GM18867 (cell line): ENCODE results near the gene BTBD9.

Source experiments
- ATAC-seq: cut with Tn5 transposase; IDR thresholded peaks from one replicate; pipeline ENCODE4 v1.9.1; 2021; ENCODE audit warnings: mild to moderate bottlenecking, moderate library complexity; ENCODE audit not compliant: unreplicated experiment

Gene BTBD9

DNA sequence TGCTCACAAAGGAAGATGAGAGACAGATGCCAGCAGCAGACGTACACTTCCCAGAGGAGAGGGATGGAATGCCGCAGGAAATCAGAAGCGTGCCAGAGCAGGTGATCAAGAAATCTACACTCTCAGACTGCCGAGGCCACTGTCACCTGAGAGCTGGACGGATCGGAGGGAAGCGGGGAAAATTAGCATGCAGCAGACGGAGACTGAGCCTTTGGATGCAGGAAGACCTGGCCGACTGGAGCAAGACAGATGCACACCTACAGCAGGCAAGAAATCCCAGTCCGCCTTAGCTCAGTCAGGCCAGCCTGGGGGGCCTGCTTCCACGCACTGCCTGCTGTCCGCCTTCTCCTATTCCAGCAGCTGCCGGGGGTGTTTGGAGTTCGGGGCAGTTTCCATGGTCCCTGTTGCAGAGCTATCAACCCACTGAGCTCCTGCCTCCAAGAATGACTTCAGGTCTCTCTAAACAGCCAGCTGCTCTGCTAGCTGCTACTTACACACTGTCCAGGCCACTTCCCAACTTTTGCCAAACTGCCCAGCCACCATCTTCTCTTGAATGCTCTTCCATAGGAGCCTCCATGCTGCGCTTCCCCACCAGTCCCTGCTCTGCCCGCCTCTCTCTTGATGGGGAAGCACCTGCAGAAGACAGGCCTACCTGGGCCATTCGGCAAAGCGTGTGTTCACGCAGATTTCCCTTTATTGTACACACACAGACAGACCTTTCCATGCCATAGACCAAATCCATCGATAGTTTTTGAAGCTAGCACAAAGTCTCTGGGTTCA, 451.7 kb downstream of the BTBD9 start:
- no peak for ATAC-seq

DNA sequence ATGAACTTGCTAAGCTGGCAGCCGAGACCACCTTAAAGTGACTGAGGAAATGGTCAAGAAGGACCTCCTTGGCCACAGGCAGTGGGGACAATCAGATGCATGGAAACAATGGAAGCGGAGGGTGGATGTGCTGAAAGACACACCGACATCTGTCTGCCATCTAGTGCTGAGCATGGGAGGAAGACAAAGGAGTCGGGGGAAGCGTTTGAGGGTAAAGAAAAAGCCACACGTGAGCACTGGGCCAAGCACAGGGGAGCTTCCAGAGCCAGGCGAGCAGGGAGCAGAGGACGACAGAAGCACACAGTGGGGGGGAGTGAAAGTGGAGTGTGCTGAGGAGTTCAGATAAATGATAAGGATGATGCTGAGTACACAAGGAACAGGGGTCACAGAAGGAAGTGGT, 452.4 kb downstream of the BTBD9 start:
- no peak for ATAC-seq

DNA sequence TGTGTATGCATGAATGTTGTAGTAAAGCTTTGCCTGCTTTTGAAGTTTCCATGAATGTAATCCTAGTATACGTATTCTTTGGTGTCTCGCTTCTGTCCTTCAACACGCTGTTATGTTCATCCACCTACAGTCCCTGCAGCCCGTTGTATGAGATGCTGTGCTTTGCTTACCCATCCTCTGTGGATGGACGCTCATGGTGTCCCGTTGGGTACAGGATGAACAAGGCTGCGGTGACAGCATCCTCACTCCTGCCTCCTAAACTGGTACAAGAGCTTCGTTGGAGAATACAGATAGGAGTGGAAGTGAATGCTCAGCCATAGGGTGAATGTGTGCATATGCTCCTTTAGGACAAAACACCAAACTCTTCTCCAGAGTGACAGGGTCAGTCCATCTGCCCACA, 454.0 kb downstream of the BTBD9 start:
- ATAC-seq, result no peak

DNA sequence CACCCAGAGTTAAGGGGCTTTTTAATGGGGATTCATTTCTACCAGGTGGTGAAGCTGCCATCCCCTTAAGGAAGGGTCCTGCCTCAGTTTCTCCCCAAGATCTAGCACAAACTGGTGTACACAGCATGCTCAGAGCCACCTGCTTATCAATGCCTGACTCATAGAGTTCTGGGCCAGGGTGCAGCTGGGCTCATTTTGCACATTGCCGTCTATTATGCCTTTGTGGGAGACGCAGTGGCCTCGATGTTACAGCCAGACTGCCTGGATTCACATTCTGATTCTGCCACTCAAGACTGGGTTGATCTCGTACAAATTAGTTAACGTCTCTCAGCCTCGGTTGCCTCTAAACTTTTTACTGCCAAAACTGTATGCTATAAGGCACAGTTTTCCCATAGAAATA, 454.5 kb downstream of the BTBD9 start:
- ATAC-seq, result no peak

DNA sequence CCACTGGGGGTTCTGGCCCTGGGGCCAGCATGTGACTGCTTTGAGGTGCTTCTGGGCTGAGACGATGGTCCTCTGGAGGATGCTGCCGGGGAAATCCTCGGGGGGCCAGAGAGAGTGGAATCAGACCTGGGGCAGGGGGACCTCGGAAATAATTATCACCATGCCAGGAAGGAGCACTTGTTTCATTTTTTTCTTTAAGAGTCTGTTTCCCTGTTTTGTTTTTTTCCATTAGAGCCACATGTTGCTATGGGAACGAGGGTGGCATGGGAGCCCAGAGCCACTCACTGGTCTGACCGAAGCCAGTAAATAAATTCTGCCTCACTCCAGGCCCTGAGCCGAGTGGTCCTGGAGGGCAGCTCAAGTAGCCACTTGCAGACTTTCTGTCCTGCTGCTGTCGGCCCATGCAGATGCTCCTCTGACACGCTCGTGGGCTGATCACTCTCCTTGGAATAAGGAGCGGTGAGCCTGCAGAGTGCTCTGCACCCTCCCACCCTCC, 455.1 kb downstream of the BTBD9 start:
- ATAC-seq, result no peak

DNA sequence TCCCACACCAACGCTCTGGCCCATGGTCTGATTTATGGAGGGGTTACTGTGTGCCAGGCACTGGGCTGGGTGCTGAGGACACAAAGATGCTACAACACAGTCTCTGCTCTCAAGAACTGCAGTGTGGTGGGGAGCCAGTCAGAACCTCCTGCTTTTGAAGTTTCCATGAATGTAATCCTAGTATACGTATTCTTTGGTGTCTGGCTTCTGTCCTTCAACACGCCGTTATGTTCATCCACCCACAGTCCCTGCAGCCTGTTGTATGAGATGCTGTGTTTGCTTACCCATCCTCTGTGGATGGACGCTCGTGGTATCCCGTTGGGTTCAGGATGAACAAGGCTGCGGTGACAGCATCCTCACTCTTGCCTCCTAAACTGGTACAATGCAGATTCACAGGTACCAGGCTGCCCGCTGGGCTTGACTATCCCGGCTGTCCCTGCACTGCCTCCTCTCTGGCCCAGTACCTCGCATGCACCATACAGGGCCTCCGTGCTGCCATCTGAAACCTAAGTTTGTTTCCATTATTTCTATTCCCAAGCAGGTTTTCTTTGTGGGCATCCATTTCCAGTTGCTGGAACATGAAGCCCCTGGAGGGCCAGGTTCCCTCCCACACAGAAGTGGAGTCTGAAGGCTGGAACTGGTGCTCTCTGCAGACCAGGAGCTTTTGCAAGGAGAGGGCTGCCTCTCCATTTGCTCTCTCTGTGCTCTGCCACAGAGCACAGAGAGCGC, 455.7 kb downstream of the BTBD9 start:
- no peak for ATAC-seq

DNA sequence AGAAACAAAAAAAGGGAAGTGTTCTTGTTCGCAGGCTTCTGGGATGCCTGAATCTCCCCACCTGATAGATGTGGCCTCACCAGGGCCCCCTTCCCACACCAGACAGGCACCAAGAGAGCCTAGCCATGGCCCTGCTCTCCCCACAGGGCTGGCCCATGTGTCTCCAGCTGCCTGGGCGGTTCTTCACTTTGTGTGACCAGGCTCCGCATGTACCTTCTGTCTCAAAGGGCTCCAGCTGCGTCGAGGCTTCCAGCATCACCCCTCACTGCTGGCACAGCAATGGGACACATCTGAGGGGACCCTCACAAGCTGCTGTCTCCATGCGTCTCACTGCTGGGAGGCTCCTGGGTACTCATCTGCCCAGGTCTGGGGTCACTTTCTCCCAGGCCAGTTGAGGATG, 457.3 kb downstream of the BTBD9 start:
- no peak for ATAC-seq

DNA sequence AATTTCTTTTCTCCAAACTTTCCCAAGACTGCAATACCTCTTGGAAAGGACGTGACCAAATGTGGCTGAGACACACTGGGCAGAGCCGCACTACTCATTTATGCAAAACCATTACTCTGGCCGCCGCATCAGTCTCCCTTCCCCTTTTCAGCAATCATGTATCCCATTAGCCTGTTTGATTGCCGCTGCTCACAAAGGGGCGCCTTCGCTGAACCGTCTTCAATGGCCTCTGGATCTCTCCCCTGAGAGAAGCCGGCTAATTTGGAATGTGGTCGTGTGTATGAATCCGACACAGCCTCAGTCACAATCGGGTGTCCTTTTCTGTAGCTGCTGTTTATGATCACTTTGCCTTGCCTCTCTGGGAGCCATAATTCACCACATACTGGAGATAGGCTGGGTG, 459.1 kb downstream of the BTBD9 start:
- ATAC-seq, result no peak

DNA sequence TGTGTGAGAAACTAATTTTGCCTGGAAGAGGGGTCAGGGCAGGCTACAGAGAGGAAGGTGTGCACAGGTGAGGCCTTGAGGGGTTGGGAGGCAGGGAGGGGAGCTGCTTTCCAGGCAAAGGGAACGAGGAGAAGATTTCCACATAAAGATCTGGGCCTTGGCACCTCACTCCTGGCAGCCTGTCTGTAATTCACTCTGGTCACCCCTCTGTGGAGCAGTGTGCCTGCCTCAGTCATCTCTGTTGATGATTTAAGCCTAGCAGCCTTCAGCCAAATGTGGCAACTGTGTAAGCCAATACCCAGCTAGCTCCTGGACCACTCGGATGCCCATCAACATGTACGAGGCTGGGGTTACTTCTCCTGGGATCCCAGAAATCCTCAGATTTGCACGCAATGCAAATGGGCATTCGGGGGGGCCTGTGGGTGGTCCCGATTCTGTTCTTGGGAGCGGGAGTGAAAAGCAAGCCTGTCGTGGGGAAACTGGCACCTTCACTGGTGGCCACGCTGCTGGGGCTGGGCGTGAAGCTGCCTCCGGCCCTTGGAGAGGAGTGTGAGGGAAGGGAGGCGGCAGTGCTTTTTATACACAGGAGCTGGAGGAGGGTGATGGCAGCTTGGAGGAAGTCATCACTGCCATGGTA, 459.8 kb downstream of the BTBD9 start:
- no peak for ATAC-seq

DNA sequence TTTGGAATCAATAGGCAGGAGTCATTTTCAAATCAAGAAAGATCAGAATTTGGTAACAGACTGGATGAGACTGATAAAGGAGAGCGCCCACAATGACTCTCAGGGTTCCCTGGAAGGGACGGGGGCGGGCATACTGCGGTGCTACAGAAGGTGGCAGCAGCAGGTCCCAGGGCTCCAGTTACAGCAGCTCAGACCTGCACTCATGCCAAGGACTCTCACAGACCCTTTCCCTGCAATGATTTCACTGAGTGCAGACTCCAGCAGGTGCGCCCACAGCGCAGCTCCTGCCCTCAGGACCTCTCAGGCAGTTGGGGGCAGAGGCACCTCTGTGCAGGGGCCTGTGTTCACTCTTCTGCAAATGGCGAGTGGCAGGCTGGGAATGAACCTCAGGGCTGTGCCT, 460.4 kb downstream of the BTBD9 start:
- no peak for ATAC-seq

DNA sequence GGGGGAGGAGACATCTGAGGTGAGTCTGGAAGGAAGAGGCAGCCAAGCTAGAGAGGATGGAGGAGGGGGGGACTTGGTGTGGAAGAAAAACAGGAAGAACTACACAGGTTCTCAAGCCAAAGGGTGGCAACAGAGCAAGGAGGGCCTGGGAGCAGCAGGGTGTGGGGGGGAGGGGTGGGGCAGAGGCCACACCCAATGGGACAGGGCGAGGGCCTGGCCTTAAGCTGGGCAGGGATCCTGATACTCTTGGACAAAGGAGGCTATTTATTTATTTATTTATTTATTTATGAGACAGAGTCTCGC, 461.2 kb downstream of the BTBD9 start:
- ATAC-seq, result no peak

DNA sequence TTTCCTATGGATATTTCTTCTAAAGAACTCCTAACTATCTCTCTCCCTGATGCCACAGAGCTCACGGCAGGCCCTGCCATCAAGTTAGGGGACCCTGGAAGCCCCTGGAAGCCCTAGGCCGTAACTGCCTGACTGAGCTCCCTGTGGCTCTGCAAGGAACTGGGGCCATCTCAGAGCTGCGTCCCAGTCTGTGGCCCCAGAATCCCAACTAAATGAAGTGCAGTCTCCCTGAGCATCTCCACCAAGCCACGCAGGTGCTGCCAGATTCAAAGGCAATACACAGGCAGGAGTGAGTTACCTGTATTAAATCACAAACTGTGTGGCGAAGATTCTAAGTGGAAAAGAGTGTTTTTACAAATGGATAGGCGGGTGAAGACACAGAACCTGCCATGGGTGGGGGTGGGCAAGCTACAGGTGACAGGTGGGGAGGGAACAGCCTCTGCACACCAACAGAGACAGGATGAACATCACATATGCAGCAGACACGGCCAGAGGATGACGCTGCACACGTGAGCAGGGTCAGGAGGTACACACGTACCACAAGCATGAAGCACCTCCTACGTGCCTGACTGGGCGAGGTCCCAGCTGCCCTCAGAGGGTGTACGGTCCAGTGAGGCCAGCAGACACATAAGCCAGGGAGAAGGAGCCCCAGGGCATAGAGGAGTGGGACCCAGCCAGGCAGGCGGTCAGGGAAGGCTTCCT, 461.7 kb downstream of the BTBD9 start:
- no peak for ATAC-seq

DNA sequence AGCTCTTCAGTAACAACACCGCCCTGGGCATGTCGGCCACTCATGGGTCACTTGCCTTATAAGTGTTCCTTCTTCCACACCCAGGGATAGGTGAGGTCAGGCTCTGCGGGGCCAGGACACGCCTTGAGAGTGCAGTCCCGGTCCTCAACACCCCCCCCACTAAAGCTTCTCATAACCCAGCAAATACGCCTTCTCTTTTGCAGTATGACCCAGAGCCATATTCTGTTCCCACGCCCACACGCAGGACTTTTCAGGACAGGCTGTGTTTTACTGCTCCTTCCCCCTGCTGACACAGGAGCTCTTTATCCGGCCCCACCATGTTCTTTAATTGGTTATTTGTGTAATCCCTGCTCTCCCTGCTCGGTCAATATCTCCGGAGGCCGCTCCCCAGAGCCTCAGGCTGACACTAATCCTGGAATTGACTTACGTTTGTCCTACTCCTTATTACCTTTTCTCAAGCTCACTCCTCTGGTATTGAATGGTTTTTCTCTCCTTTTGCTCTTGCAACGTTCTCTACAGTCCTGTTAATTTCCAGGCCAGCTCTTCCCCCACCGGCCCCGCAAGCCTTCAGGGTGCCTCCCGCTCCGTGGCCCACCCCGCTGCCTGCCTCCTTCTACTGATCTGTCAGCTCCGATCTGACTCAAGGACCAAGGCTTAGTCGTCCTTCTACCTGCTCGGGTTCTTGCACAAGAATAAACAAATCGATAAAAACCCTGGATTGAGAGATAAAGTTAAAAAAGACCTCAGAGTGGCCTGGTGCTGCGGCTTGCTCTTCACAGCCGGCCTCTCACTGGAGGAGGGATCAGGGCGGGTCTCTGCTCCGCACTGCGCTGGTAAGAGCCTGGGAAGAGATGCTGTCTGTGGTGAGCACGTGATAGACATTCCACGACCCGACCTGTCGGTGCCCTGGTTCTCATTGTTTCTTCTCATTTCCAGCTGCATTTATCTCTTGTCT, 462.7 kb downstream of the BTBD9 start:
- ATAC-seq, result no peak

DNA sequence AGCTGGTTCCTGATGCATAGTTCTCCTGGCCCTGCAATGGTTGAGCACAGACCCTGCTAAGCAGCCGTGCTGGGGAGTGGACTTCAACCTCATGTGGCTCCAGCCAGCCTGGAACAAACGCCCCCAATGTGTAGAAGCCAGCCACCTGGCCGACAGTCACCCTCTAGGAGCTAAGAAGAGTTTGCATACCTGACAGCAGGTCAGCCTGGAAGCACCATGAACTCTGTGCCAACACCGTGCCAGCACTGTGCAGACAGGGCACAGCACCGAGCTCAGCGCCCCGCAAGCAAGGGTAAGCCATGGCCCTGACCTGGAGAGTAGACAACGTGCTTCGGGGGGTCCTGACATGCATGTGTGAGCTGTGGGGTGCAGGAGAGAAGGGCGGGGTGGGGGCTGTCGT, 463.9 kb downstream of the BTBD9 start:
- ATAC-seq, result no peak

DNA sequence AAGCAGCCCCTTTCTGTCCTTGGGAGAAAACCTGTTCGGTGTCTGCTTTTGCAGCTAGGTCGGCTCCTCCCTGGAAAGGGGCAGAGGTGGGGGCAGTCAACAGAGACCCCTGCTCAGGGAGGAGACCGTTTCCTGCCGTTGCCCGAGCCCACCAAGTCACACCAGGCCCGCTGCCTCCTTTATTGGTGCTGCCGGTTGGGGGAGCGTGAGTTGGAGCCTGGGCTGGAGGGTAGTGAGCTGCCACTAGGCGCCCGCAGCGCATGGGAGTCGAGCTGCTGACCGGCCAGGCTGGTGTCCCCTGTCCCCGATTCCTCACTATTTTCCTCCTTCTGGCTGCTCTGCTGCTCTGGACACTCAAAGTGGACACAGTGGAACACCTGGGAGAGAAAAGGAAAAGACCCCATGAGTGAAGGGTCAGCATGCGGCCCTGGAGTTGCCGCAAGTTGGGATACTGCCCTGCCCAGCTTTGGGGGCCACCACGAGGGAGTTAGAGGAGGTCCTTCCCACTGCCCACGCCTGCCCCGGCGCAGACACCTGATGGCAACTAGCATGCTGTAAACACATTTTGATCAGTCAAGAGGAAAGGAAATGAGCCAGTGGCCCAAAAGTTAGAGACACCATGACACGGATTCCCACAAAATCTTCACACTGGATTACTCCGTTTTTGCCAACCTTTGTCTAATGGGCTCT, 464.8 kb downstream of the BTBD9 start:
- no peak for ATAC-seq

DNA sequence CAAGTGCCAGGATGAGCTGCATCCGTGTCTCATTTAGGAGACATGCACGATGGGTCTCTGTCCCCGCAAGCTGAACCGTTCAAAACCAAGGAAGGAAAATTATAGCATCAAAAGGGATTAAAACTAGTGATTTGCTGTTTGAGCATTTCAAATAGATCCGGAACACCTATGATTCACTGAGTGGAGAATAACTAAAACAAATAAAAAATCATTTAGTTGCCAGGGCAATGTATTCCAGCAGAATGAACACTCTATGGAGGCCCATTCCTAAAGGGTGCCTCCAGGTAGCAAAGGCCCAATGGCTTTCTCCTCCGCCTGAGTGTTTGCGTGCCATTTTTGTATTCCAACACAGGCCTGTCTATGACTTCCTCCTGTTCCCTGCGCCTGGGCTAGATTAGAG, 465.4 kb downstream of the BTBD9 start:
- no peak for ATAC-seq

DNA sequence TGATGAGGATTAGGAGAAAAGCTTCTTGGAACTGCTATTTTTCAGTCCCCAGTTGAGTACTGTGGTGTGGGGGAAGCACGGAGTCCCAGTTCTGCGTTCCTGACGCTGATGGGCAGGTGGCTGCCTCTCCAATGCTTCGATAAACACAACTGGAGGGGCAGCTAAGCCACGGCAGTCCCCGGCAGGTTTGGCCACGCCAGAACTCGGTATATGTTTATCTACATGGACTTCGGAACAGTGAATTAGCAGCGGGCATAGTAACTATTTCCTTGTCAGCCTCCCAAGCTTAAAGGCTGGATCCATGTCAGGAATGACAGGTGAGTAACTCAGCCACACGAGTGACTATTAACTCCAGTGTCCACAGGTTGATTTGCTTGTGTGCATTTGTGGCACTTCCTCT, 465.8 kb downstream of the BTBD9 start:
- ATAC-seq, result no peak

DNA sequence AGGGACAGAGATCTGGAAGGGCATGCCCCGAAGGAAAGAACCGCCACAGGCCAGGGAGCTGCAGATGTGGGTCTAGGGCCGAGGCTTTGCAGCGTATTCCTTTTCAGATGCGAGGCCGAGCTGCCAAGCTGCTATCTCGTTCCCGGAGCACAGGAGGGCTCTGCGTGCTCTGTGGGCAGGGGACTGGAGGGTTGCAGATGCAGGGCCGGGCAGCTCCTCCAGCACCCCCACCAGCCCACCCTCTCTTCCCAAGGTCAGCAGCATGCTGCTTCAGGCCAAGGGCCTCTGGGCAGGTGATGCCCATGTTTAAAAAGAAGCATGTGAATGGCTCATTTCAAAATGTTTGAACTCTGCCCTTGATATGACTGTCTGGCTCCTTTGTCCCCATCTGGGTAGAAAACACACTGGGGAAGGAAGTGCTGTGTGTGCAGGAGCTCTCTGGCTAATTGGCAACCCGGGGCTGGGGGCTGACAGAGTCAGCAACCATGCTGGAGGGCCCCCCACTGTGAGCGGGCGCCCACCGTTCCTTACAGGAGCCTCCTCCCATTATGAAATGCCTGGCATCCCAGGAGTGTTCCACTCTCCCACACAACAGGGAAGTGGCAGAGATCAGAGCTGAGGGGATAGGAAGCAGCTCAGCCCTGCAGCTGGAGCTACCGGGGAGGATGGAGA, 466.9 kb downstream of the BTBD9 start:
- ATAC-seq, result no peak

DNA sequence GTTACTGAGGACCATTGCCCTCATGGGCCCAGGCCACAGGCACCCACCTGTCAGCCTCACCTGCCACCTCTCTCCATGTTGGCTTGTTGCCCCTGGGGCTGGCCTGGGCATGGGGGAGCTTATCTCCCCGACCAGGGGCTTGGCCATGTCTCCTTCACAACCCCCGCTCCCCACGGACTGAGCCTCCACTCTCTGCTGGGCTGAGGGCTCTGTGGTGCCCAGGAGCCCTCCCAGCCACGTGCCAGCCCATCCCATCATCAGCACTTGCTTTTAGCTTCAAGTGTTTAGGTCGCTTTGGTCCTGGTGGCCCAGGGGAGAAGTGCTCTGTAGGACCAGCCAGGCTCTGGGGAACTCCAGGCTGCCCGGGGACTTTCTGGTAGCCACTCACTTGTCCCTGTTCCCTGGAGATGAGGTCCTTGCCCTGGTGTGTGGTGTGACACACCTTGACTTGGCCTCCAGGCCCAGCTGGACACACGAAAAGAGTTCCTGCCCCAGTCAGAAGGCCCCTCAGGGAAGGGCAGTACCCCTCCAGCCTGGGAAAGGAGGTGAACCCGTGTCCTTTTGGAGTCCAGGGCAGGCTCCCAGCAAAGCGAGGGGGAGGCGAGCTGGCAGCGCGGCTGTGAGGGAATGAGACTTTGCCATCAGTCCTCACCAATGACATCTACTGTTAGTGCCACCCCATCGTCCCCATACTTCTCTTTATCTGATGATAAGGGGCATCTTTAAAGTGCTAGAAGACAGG, 467.6 kb downstream of the BTBD9 start:
- no peak for ATAC-seq
